GM21786 (cell line): Measurements from ENCODE around the gene DNAH10.

Experiments
- ATAC-seq: cut with Tn5 transposase; IDR thresholded peaks from one replicate; pipeline ENCODE4 v1.9.1; 2021; ENCODE audit not compliant: unreplicated experiment

DNAH10 gene

GRCh38 chr12:123836292-123836691 lies 74.2 kb downstream of the DNAH10 start:
- no peak for ATAC-seq

GRCh38 chr12:123839826-123840225 lies 77.7 kb downstream of the DNAH10 start:
- no peak for ATAC-seq

GRCh38 chr12:123840765-123841425 lies 78.8 kb downstream of the DNAH10 start:
- ATAC-seq = no peak

GRCh38 chr12:123843912-123844748 lies 82.0 kb downstream of the DNAH10 start:
- no peak for ATAC-seq

- no peak for ATAC-seq
These were observed 83.8 kb downstream of the DNAH10 start for GRCh38 chr12:123845881-123846280.

- ATAC-seq = no peak
These were observed 84.2 kb downstream of the DNAH10 start for GRCh38 chr12:123846340-123846739.

- no peak for ATAC-seq
These were observed 84.9 kb downstream of the DNAH10 start for GRCh38 chr12:123847019-123847418.

GRCh38 chr12:123847876-123848275 lies 85.8 kb downstream of the DNAH10 start:
- ATAC-seq = no peak

GRCh38 chr12:123849517-123849916 lies 87.4 kb downstream of the DNAH10 start:
- ATAC-seq = no peak

- ATAC-seq = no peak
These were observed 88.4 kb downstream of the DNAH10 start for GRCh38 chr12:123850246-123851134.

- ATAC-seq = no peak
These were observed 91.4 kb downstream of the DNAH10 start for GRCh38 chr12:123853396-123854070.

GRCh38 chr12:123854232-123854631 lies 92.1 kb downstream of the DNAH10 start:
- no peak for ATAC-seq

GRCh38 chr12:123854918-123855317 lies 92.8 kb downstream of the DNAH10 start:
- no peak for ATAC-seq

- ATAC-seq = no peak
These were observed 94.6 kb downstream of the DNAH10 start for GRCh38 chr12:123856681-123857080.

- ATAC-seq = no peak
These were observed 96.1 kb downstream of the DNAH10 start for GRCh38 chr12:123858176-123858575.

- no peak for ATAC-seq
These were observed 96.9 kb downstream of the DNAH10 start for GRCh38 chr12:123859035-123859434.

GRCh38 chr12:123860377-123860776 lies 98.3 kb downstream of the DNAH10 start:
- ATAC-seq = no peak

- no peak for ATAC-seq
These were observed 99.3 kb downstream of the DNAH10 start for GRCh38 chr12:123861392-123861791.

- no peak for ATAC-seq
These were observed 105.0 kb downstream of the DNAH10 start for GRCh38 chr12:123867141-123867540.

GRCh38 chr12:123868791-123869190 lies 106.7 kb downstream of the DNAH10 start:
- ATAC-seq = no peak

- no peak for ATAC-seq
These were observed 111.7 kb downstream of the DNAH10 start for GRCh38 chr12:123873793-123874192.
